GM12865 (cell line): ENCODE data around the gene DDA1.

ENCODE experiments used
- DNase-seq: peaks from one replicate; pipeline ENCODE4 v3.0.0; 2010; ENCODE audit warnings: low read depth
- H3K4me3 ChIP-seq: 2 replicates; pipeline ENCODE4 v1.5.1; 2011; ENCODE audit warnings: mild to moderate bottlenecking, low read depth, low read length, control low read depth
- CTCF ChIP-seq: IDR thresholded peaks from 2 replicates; pipeline ENCODE4 v1.5.1; 2011; ENCODE audit warnings: low read length, control low read depth, low read depth, inconsistent platforms; ENCODE audit not compliant: insufficient read depth; ENCODE audit errors: missing control alignments

Gene DDA1

GRCh38 chr19:17336872-17337674 lies 27.7 kb downstream of the DDA1 start, which contains the start of gene GTPBP3:
TSS of gene GTPBP3 (plus strand) at chr19:17337553. CDS start at chr19:17337612, 59 bp downstream.
- H3K4me3 ChIP-seq: peak within 1 kb of the TSS; percentile 82
- no peak for TF ChIP-seq CTCF

GRCh38 chr19:17337675-17338432 lies 28.5 kb downstream of the DDA1 start:
- TF ChIP-seq CTCF: no peak
- DNase-seq: peak; percentile 71
- peak overlapping the region; percentile 82 for H3K4me3 ChIP-seq

More at GRCh38 chr19:17336872-17337674, 27.7 kb downstream of the DDA1 start, which contains the start of gene GTPBP3:
- peak; percentile 99 for DNase-seq

GRCh38 chr19:17338433-17339078 lies 29.2 kb downstream of the DDA1 start:
- H3K4me3 ChIP-seq: peak overlapping the region; percentile 82
- TF ChIP-seq CTCF: no peak
- DNase-seq: no peak

GRCh38 chr19:17339088-17339741 lies 29.9 kb downstream of the DDA1 start:
- no peak for TF ChIP-seq CTCF
- no peak overlapping the region for H3K4me3 ChIP-seq
- DNase-seq: peak; percentile 50

GRCh38 chr19:17340302-17340870 lies 31.0 kb downstream of the DDA1 start:
- DNase-seq: peak; percentile 59
- TF ChIP-seq CTCF: no peak
- H3K4me3 ChIP-seq: no peak overlapping the region

GRCh38 chr19:17340871-17341357 lies 31.6 kb downstream of the DDA1 start:
- no peak overlapping the region for H3K4me3 ChIP-seq
- DNase-seq: no peak
- no peak for TF ChIP-seq CTCF
